Right lobe of liver (tissue), 4 donors: ENCODE results near the gene ANXA6.

Source experiments
- CTCF ChIP-seq, 4 donors: fragments of 200-600 bp in 3 of 4; fragments of 450-650 bp in 1 of 4; IDR thresholded peaks; one replicate each; pipeline versions ENCODE4 v1.5.1 to v1.8.0; 2016 to 2022; ENCODE audit warnings: antibody characterized with exemption in 4 of 4, mild to moderate bottlenecking in 2 of 4
- POLR2A ChIP-seq: fragments of 450-650 bp; IDR thresholded peaks from one replicate; pipeline ENCODE4 v1.6.1; 2017; ENCODE audit warnings: antibody characterized with exemption, mild to moderate bottlenecking
- donor health status: DM: no; HTN: no; CAD: no.
- donor health status: DM: no; HTN: no; CAD: no.
- donor health status: DM: no; HTN: yes; CAD: no.

DNA sequence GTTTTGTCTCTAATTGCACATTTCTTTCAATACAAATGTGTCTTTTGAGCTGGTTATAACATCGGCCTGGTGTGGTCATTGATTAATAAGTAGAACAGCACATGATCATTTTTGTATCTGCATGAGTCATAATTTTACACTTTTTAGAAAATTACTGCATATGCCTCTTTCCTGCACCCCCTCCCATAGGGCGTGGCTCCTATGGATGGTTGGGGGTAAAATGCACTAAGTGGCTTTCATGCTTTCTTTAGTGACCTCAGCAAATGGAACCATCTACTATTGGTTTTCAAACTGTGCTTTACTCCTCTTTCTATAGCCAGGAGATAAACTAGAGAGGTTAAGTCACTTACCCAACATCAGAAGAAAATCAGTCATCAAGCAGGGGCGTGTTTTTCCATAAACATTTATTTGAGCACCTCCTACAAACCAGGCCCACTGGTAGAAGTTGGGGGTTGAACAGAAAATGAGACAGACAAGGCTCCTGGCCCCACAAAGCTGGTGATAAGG, 3.8 kb downstream of the ANXA6 start:
- no peak for TF ChIP-seq CTCF (IDR thresholded peaks at IDR 0.05)
- no peak for TF ChIP-seq POLR2A
